GM18909 (cell line): ENCODE results near the gene SLC66A3.

Experiments used
- ATAC-seq: cut with Tn5 transposase; IDR thresholded peaks from one replicate; pipeline ENCODE4 v1.9.1; 2021; ENCODE audit warnings: mild to moderate bottlenecking; ENCODE audit not compliant: unreplicated experiment, poor library complexity

SLC66A3 gene

DNA sequence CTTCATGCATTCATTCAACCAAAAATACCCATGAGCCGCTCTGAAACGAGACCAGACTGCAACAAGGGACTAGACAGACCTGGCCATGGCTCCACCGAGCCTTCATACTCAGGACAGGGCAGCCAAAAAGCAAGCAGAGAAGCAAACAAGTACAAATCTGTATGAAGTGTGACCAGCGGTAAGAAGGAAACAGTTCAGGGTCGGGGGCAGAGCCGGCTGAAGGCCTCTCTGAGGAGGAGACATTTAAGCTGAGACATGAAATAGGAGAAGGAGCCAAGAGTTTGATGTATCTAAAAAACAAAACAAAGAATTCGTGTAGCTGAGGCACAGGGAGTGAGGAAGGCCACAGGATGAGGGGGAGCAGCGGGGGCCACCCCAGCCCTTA is 21.3 kb upstream of the SLC66A3 start:
- ATAC-seq, result no peak

DNA sequence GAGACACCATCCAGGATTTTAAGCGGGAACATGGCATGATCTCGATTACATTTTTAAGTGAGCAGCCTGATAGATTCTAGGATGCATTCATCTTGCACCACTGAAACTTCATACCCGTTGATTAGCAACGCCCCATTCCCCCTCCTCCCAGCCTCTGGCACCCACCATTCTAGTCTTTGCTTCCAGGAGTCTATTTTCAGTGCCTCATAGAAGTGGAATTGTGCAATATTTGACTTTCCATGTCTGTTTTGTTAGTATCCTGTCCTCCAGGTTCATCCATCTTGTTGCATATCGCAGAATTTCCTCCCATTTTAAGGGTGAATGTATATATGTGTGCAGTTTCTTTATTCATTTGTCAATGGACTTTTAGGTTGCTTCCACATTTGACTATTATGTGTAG is 20.9 kb upstream of the SLC66A3 start:
- no peak for ATAC-seq

DNA sequence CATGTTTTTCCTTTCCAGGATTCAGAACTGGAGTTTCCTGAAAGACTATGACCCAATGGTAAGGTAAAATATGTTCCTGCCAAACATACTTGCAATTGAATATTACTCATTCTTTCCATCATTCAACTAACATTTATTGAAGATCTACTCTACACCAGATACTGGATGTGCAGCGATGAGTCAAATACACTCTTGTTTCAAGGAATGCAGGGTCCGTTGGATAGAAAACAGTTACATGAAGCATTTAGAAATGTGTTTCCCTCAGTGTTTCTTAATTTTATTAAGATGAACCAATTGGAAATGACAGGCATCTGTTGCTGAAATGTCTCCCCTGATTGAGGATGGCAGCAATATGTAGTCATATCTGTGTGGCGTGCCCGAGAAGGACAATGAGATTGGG is 14.8 kb upstream of the SLC66A3 start:
- ATAC-seq, result no peak

DNA sequence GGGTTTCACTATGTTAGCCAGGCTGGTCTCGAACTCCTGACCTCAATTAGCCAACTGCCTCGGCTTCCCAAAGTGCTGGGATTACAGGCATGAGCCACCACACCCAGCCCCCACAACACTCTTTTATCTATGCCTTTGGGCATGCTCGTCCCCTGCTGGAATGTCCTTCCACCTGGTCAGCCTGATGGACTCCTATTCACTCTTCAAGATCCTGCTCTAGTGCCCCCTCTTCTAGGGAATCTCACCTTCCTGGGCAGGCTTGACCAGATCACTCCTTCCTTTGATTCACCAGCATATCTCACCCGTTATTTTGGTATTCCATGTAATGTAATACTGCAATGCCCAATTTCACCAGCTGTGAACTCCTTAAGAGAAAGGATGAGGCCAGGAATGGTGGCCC is 13.9 kb upstream of the SLC66A3 start:
- ATAC-seq, result no peak

DNA sequence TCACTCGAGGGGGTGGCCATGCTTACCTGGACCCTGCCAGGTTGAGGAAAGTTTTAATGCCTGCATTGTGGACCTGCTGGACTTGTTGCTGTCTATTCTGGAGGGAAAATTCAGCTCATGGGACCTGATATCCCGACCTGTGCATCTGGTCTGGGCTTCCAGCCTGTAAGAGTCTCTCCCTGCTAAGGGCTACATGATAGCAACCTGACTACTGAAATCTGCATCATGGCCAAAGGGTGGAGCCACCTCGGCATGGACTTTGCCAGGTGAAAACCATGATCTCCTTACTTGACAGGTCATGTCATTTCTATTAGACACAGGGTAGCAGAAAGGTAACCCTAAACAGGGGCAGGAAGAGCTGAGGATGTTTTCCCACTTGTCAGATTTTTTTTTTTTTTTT is 12.9 kb upstream of the SLC66A3 start:
- no peak for ATAC-seq

- no peak for ATAC-seq
Measured at GRCh38 chr2:11142987-11143386, 12.3 kb upstream of the SLC66A3 start.

GRCh38 chr2:11144077-11144737 is 11.1 kb upstream of the SLC66A3 start:
- no peak for ATAC-seq

GRCh38 chr2:11144738-11145079 is 10.6 kb upstream of the SLC66A3 start:
- ATAC-seq, result no peak

GRCh38 chr2:11145350-11145749 is 9.9 kb upstream of the SLC66A3 start:
- ATAC-seq, result no peak

- ATAC-seq, result no peak
Measured at GRCh38 chr2:11146076-11146475, 9.2 kb upstream of the SLC66A3 start.

DNA sequence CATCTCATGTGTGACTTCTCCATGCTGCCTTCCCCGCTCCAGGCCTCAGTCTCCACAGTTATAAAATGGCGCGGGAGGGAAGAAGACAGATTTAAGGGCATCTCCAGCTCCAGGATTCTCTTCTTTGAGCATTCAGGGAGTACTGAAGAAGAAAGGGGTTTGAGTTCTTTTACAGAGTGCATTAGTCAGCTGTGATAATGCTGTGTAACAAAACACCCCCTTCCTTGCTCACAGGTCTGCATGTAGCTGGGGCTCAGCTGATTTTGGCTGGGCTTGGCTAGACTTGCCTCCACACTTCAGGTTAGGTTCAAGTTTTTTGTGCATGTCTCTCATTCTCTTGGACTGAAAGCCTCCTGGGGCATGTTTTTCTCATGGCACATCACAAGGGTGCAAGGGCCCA is 8.0 kb upstream of the SLC66A3 start:
- no peak for ATAC-seq

DNA sequence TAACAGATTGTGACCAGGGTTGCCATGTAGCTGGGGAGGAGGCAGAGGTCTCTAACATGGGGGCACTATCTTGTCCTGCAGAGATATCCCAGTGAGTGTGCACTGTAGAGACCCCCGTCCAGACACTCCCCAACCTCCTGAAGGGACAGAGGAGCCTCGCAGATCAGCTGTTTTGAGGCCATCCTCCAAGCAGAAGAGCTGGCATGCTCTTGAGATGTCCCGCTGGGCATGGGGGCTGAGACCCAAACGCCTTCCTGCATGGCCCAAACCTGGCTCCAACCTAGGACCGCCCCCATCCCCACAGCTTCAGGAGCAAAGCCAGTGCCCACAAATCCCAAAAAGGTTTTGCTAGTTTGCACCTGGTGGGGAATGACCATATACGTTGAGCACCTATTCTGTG is 2.7 kb upstream of the SLC66A3 start:
- no peak for ATAC-seq

GRCh38 chr2:11154016-11154922 is 998 bp upstream of the SLC66A3 start:
- peak; percentile 10 for ATAC-seq

- ATAC-seq, result peak; percentile 70
Measured at GRCh38 chr2:11154923-11155380, 315 bp upstream of the SLC66A3 start.

DNA sequence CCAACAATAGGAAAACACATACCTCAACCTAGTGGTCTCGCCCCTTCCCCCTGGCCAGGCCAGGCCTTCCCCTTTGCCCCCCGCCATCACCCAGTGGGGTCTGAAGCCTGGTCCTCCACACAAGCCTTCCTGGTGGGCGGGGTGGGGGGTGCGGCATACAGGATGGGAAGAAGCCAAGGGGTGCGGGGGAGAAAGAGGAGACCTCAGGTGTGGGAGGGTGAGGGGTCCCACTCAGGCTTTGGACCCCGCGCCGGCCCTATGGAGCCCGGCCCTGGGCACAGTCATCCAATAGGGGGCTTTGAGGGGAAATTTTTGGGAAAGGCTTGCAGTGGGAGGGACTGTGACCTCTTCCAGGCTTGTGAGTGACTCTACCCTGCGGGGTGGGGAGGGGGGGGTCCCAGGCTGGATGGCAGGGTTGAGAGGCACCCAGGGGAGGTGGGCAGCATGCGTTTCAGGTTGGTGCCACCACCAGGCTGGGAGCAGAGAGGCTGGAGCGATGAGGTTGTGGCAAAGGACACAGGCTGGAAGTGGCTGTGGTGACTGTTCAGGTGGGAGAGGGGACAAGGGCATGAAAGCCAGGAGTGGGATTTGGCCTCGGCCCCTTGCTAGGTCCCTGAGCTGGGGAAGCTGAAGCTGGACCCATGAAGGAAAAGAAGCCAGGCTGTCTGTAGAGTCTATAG is 1.3 kb downstream of the SLC66A3 start:
- no peak for ATAC-seq

GRCh38 chr2:11157296-11157695 is 2.0 kb downstream of the SLC66A3 start:
- ATAC-seq, result no peak

- no peak for ATAC-seq
Measured at GRCh38 chr2:11157731-11158130, 2.5 kb downstream of the SLC66A3 start.

DNA sequence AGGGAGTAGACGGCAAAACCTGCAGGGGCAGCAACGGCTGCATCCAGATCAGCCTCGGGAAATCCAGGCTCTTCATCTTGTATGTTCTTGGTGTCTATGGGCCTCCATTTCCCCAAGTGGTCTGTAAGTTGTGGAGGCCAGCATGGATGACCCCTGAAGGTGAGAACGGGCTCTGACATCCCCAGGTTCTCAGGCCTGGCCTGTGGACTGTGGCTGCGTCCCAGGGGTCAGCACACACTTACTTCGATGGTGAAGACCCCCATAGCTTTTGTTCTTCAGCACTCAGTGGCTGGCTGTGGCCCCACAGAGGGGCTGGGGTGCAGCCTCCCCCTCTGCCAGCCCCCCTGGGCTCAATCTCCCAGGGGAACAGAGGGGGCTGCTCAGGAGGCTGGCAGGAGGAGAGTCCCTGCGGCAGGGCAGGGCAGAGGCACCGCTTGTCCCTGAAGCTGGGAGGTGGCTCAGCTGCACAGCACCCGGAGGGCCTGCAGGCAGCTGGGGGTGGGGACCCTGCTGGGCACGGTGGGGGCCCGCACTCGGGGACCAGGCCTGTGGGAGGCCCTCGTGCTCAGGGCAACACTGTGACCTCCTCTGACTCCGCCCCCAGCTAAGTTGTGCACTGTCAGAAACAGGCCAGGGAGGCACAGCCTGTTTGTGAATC is 3.8 kb downstream of the SLC66A3 start:
- no peak for ATAC-seq

- ATAC-seq, result no peak
Measured at GRCh38 chr2:11159574-11160170, 4.4 kb downstream of the SLC66A3 start.

DNA sequence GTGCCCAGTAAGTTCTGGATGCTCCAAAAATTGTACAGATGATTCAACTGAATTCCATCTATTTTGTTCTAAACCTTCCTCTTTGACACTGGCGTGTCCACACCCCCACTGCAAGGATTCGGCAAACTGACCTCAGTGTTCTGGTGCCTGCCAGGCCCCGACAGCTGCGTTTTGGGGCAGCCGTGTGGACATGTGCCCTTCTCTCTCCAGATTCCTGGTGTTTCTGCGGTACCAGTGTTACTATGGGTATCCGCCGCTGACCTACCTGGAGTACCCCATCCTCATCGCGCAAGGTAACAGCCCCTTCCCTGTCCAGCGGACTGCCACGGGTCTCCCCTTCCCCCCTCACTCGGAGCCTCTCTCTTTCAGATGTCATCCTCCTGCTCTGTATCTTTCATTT is 5.0 kb downstream of the SLC66A3 start:
- ATAC-seq, result no peak
